K562 (cell line): ENCODE measurements around the gene KLHL8. TPM values are rescaled to one million over a fixed set of nuclear protein-coding genes. Genes with fewer than 3 reads are reported as not detected.

Experiments used
- CBFB ChIP-seq: sonication (generic); formaldehyde crosslinking; IDR thresholded peaks from 2 replicates; pipeline ENCODE4 v1.4.0; 2020; ENCODE audit warnings: mild to moderate bottlenecking, missing genetic modification reagents
- CSDE1 ChIP-seq, 2 experiments: fragments of 450-650 bp; IDR thresholded peaks; 2 replicates each; pipeline ENCODE4 v1.6.1; 2016; ENCODE audit warnings: mild to moderate bottlenecking in 1 of 2
- GABPB1 ChIP-seq: sonication (generic); formaldehyde crosslinking; IDR thresholded peaks from 2 replicates; pipeline ENCODE4 v1.8.0; 2022; ENCODE audit warnings: mild to moderate bottlenecking, missing genetic modification reagents
- ILK ChIP-seq: fragments of 450-650 bp; IDR thresholded peaks from 2 replicates; pipeline ENCODE4 v1.6.1; 2016; ENCODE audit warnings: missing genetic modification characterization, low read depth, mild to moderate bottlenecking, missing compliant biosample characterization, moderate library complexity, borderline replicate concordance
- PRMT5 ChIP-seq: sonication (generic); formaldehyde crosslinking; IDR thresholded peaks from 2 replicates; pipeline ENCODE4 v1.5.0; 2020; ENCODE audit warnings: missing genetic modification reagents
- SAFB2 ChIP-seq: fragments of 200-400 bp; formaldehyde crosslinking; IDR thresholded peaks from 2 replicates; pipeline ENCODE4 v1.6.1; 2018; ENCODE audit warnings: borderline replicate concordance, low read length, low read depth, moderate library complexity; ENCODE audit not compliant: severe bottlenecking
- TSHZ1 ChIP-seq: fragments of 250-450 bp; sonication (Bioruptor Pico); IDR thresholded peaks from 2 replicates; pipeline ENCODE4 v1.4.0; 2020; ENCODE audit warnings: mild to moderate bottlenecking, moderate library complexity
- ZNF77 ChIP-seq: fragments of 250-450 bp; sonication (Bioruptor Pico); IDR thresholded peaks from 2 replicates; pipeline ENCODE4 v1.5.0; 2020
- ZNF79 ChIP-seq: fragments of 250-450 bp; sonication (Bioruptor Pico); IDR thresholded peaks from 2 replicates; pipeline ENCODE4 v1.4.0; 2020; ENCODE audit warnings: low read depth, mild to moderate bottlenecking, moderate library complexity
- polyA plus RNA-seq, 8 experiments: library from polyadenylated mRNA; depleted of rRNA in 4 of 8; stranded (reverse) in 5 of 8; unstranded in 3 of 8; fragments of >200 nt; fragmentation: Nextera tagmentation in 2 of 8; fragmentation: Illumina TruSeq in 1 of 8; extraction: Ambion mirVana in 2 of 8; extraction: Trizol in 1 of 8; gene quantifications; 2 replicates each; pipeline versions ENCODE4 v1.2.1 to v1.2.3, GENCODE V29; 2011 to 2014; ENCODE audit warnings: inconsistent platforms in 1 of 8, missing spikeins in 1 of 8
- total RNA-seq, 7 experiments: library from RNA; depleted of rRNA in 6 of 7; stranded (reverse); fragments of >200 nt in 6 of 7; fragmentation: Illumina TruSeq in 2 of 7; extraction: Trizol in 2 of 7; gene quantifications; 2 replicates each; pipeline versions ENCODE4 v1.2.1 to v1.2.3, GENCODE V29; 2011 to 2021; ENCODE audit warnings: low replicate concordance in 1 of 7

KLHL8 gene
- total and polyA plus RNA-seq, 9 of the 15 experiments (the other 6 are each of a cell fraction or from before 2014, with no cell fraction given): 8.7 to 25.3 (median 15.7) TPM

DNA sequence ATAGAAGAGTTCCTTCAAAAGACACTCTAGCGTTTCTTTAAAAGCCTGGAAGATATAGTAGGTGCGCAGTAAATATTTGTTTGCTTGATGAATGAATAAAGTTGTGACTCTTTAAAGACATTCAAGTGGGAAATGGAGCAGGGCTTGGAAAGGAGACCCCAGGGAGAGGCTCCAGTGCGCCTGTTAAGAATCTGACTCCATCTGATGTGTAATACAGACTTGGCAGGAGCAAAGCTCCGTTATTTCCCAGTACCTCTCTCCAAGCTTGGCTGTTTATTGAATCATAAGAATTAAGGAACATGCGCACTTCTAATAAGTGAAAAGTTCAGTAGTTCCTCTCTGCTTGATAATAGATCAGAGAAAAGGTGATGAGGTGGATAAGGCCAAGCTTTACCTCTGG, 18.8 kb upstream of the KLHL8 start (continued):
- no peak for TF ChIP-seq TSHZ1 (CRISPR knock-in tag)
- no peak for TF ChIP-seq GABPB1 (CRISPR knock-in tag)
- TF ChIP-seq ILK (tag): no peak
- TF ChIP-seq ZNF79 (CRISPR knock-in tag): no peak
- no peak for TF ChIP-seq SAFB2
- TF ChIP-seq CBFB (CRISPR knock-in tag): no peak
- TF ChIP-seq ZNF77 (CRISPR knock-in tag): no peak
- no peak for TF ChIP-seq PRMT5 (CRISPR knock-in tag)
- TF ChIP-seq CSDE1 (IDR thresholded peaks at IDR 0.05): no peak
